ENCODE measurements around the gene FABP7.
"Not testable (repeated sequence)": the region's sequence is repeated elsewhere in the genome, so short reads cannot be mapped to it uniquely, and the experiment has no call there.

FABP7 gene

DNA sequence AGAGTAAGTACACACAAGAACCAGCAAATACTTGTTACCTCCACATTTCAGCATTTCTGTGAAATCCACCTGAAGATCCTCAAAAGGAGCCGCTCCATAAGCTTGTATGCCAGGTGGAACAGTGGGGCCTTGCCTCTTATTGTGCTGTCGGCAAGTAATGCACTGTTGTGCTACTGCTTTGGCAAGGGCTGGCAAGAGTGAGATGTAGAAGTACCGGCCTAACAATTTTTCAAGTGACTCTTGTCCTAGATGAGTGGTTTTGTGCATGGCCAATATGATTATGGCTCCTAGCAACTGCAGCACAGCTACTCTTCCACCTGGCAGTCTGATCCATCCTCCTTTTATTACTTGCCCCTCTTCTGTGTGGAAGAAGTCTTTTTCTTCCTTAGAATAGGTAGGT is 34.7 kb upstream of the FABP7 start:
- H3K9ac ChIP-seq (ENCODE audit: low read length); DNase-seq (ENCODE audit: low read depth); H3K4me1 ChIP-seq (ENCODE audit: control insufficient read depth, insufficient read depth, low read length); H3K4me3 ChIP-seq (ENCODE audit: low read length); H3K36me3 ChIP-seq (ENCODE audit: control insufficient read depth, insufficient read depth, low read length, severe bottlenecking); H3K27me3 ChIP-seq (replicated peaks; ENCODE audit: control insufficient read depth, insufficient read depth, low read length); H3K9me3 ChIP-seq (ENCODE audit: control insufficient read depth, low read length): not testable (repeated sequence)

DNA sequence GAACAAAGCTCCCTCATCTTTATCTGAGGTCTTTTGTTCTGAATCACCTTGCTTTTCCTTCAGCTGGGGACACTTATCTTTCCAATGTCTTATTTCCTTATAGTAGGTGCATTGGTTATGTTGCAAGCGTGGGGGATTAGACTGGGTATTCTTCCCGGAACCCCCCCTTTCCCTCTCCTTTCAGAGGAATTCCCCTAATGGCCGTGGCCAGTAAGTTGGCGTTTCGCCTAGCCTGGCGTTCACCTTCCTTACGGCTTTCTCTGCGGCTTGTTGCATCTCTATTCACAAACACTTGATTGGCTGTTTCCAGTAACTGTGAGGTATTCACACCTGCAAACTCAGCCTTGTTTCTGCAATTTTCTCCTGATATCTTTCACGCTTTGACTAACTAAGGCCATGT is 32.8 kb upstream of the FABP7 start:
- Histone ChIP-seq H3K36me3 (ENCODE audit: control insufficient read depth, insufficient read depth, low read length, severe bottlenecking) (no peaks in the 10 kb centered on the region), H3K27me3 (replicated peaks; ENCODE audit: control insufficient read depth, insufficient read depth, low read length) (no peaks in the 10 kb centered on the region), H3K9ac (ENCODE audit: low read length) (no peak overlapping the region), H3K9me3 (ENCODE audit: control insufficient read depth, low read length) (no peaks in the 10 kb centered on the region), H3K4me3 (ENCODE audit: low read length) (no peak overlapping the region), H3K4me1 (ENCODE audit: control insufficient read depth, insufficient read depth, low read length) (no peaks in the 10 kb centered on the region)
- DNase-seq (ENCODE audit: low read depth), result no peak

DNA sequence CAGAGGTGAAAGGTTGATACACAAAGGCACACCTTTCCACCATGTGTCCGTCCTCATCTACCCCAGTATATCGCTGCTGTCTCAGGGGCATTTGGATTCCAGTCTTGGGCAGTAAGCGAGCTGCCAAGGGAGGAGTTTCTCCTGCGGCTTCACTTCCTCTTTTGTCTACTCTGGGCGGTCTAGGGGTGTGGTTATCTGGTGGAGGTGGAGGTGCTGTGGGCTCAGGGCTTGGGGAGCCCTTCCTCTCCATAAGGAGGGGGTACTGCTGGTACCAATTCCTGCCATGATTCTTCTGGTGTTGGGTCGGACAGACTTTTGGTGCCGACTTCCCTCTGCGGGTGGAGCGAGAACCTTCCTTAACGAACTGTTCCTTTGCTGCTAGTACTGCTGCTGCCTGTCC is 31.9 kb upstream of the FABP7 start:
- Histone ChIP-seq H3K36me3 (ENCODE audit: control insufficient read depth, insufficient read depth, low read length, severe bottlenecking) (no peaks in the 10 kb centered on the region), H3K27me3 (replicated peaks; ENCODE audit: control insufficient read depth, insufficient read depth, low read length) (no peaks in the 10 kb centered on the region), H3K4me3 (ENCODE audit: low read length) (no peak overlapping the region), H3K4me1 (ENCODE audit: control insufficient read depth, insufficient read depth, low read length) (no peaks in the 10 kb centered on the region), H3K9ac (ENCODE audit: low read length) (no peak overlapping the region), H3K9me3 (ENCODE audit: control insufficient read depth, low read length) (no peaks in the 10 kb centered on the region)
- no peak for DNase-seq (ENCODE audit: low read depth)

DNA sequence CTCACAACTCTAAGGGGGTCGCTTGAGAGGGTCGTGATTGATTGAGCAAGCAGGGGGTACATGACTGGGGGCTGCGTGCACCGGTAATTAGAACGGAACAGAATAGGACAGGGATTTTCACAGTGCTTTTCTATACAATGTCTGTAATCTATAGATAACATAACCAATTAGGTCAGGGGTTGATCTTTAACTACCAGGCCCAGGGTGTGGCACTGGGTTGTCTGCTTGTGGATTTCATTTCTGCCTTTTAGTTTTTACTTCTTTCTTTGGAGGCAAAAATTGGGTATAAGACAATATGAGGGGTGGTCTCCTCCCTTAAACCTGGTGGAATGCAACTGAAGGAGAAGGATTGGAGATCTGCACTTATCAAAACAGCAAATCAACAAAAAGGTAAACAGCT is 30.6 kb upstream of the FABP7 start:
- not testable (repeated sequence) for H3K4me1 ChIP-seq (ENCODE audit: control insufficient read depth, insufficient read depth, low read length); DNase-seq (ENCODE audit: low read depth); H3K36me3 ChIP-seq (ENCODE audit: control insufficient read depth, insufficient read depth, low read length, severe bottlenecking); H3K4me3 ChIP-seq (ENCODE audit: low read length); H3K9me3 ChIP-seq (ENCODE audit: control insufficient read depth, low read length); H3K9ac ChIP-seq (ENCODE audit: low read length); H3K27me3 ChIP-seq (replicated peaks; ENCODE audit: control insufficient read depth, insufficient read depth, low read length)

DNA sequence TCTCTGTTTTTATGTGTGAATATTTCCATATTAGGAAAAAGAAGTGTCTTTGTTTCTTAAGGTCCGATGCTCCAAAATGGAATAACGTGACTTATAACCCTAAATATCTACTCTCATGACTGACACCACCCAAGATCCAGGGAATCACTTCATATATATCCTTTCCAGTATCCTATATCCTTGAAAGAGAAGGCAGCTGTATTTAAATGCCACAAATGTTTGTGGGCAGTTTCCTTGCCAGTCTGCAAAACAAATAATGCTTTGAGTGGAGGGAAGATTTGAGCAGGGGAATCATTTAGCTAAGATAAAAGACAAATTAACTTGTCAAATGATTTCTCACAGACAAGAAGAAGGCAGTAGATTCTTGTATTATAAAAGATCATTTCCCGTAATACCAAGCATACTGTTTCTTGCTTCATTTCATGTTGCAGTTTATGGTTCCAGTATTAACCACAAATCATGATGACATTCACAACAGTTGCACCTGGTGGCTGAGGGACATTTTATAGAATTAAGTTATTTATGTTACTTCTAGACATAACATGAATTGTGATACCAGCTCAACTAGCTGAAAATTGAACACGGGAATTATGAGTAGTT is 30.0 kb upstream of the FABP7 start:
- H3K27me3 ChIP-seq (replicated peaks; ENCODE audit: control insufficient read depth, insufficient read depth, low read length), result no peaks in the 10 kb centered on the region
- no peak overlapping the region for H3K9ac ChIP-seq (ENCODE audit: low read length)
- H3K4me3 ChIP-seq (ENCODE audit: low read length), result no peak overlapping the region
- H3K4me1 ChIP-seq (ENCODE audit: control insufficient read depth, insufficient read depth, low read length), result no peaks in the 10 kb centered on the region
- no peaks in the 10 kb centered on the region for H3K9me3 ChIP-seq (ENCODE audit: control insufficient read depth, low read length)
- no peak for DNase-seq (ENCODE audit: low read depth)
- no peaks in the 10 kb centered on the region for H3K36me3 ChIP-seq (ENCODE audit: control insufficient read depth, insufficient read depth, low read length, severe bottlenecking)

DNA sequence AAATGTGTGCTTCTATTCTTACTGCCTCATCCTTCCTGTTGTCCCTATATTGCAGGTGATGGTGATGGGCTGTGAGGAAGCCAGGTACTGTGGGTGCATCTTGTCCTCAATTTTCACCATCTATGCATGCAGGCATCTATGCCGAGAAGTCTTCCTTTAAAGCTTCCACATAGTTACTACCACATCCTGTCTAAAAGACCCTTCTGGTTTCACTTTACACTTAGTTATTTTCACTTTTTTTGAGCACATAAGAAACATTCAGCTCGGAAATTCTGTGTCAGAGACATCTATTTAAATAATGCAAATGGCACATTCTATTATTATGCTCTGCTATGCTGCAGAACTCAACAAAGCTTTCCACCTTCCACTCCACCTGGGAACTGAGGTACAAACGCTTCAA is 28.2 kb upstream of the FABP7 start:
- Histone ChIP-seq H3K4me1 (ENCODE audit: control insufficient read depth, insufficient read depth, low read length) (no peaks in the 10 kb centered on the region), H3K4me3 (ENCODE audit: low read length) (no peak overlapping the region), H3K36me3 (ENCODE audit: control insufficient read depth, insufficient read depth, low read length, severe bottlenecking) (no peaks in the 10 kb centered on the region), H3K27me3 (replicated peaks; ENCODE audit: control insufficient read depth, insufficient read depth, low read length) (no peaks in the 10 kb centered on the region), H3K9ac (ENCODE audit: low read length) (no peak overlapping the region), H3K9me3 (ENCODE audit: control insufficient read depth, low read length) (no peaks in the 10 kb centered on the region)
- DNase-seq (ENCODE audit: low read depth), result no peak

DNA sequence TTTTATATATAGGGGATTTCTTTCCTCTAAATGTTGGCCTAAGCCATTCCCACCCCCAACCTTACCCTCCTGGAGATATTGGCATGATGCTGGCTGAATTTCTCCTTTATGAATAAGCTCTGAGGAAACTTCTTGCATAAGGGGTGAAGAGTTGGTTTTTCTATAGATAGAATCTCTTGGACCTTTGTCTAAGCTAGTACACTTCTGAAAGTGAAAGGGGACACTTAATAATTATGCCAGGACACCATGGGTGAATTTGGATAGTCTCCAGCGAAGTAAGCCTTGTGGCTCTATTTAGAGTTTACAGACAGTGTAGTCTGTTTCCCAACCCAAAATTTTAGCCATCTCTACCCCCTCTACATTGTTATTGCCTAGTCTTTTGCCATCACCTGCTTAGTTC is 27.1 kb upstream of the FABP7 start:
- Histone ChIP-seq H3K4me1 (ENCODE audit: control insufficient read depth, insufficient read depth, low read length) (no peaks in the 10 kb centered on the region), H3K9me3 (ENCODE audit: control insufficient read depth, low read length) (no peaks in the 10 kb centered on the region), H3K9ac (ENCODE audit: low read length) (no peak overlapping the region), H3K4me3 (ENCODE audit: low read length) (no peak overlapping the region), H3K27me3 (replicated peaks; ENCODE audit: control insufficient read depth, insufficient read depth, low read length) (no peaks in the 10 kb centered on the region), H3K36me3 (ENCODE audit: control insufficient read depth, insufficient read depth, low read length, severe bottlenecking) (no peaks in the 10 kb centered on the region)
- no peak for DNase-seq (ENCODE audit: low read depth)

DNA sequence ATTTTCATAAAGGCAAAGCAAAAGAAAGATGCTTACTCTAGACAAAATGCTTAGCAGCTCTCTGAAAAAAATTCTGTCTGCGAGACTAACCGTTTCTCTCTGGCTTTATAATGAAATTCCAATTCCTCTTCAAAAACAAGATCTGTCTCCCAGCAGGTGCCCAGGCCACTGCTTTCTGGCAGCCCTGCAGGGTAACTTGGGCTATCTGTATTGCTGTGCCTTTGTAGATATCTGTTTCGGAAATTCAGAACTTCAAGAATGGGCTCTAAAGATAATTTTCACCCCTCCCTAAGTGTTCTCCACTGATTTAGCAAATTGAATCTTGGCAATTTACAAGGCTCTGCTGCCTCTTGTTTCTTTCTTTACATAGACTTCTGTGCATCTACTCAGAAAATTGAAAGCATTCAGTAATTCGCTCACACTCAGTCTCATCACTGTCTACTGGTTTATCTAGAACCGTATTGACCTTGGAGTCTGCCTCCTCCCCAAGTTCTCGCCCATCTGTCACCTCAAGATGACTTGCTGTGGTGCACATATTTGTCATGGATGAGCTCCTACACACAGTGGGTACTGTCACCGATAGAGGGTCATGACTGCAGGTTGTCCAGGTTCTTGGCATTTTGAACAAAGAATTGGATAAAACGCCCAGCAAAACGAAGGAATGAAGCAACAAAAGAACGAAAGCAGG is 26.4 kb upstream of the FABP7 start:
- Histone ChIP-seq H3K4me1 (ENCODE audit: control insufficient read depth, insufficient read depth, low read length) (no peaks in the 10 kb centered on the region), H3K4me3 (ENCODE audit: low read length) (peak overlapping the region; percentile 69), H3K27me3 (replicated peaks; ENCODE audit: control insufficient read depth, insufficient read depth, low read length) (no peaks in the 10 kb centered on the region), H3K36me3 (ENCODE audit: control insufficient read depth, insufficient read depth, low read length, severe bottlenecking) (no peaks in the 10 kb centered on the region), H3K9me3 (ENCODE audit: control insufficient read depth, low read length) (no peaks in the 10 kb centered on the region), H3K9ac (ENCODE audit: low read length) (peak overlapping the region; percentile 29)
- no peak for DNase-seq (ENCODE audit: low read depth)

DNA sequence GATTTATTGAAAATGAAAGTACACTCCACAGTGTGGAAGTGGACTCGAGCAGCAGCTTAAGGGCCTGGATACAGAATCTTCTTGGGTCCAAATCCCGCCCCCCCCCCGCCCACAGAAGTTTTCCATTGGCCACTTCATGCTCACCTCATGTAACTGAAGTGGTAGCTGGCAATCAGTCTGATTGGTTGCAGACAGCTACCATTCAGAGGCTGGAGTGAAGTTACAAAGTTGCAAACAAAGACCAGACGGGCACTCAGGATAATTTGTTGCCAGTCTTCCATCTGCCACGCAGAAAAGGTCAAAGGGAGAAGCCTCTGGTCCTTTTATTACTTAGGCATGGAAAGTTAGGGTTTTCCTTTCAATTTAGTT is 25.8 kb upstream of the FABP7 start:
- no peaks in the 10 kb centered on the region for H3K4me1 ChIP-seq (ENCODE audit: control insufficient read depth, insufficient read depth, low read length)
- H3K9ac ChIP-seq (ENCODE audit: low read length), result peak overlapping the region; percentile 29
- H3K36me3 ChIP-seq (ENCODE audit: control insufficient read depth, insufficient read depth, low read length, severe bottlenecking), result no peaks in the 10 kb centered on the region
- H3K27me3 ChIP-seq (replicated peaks; ENCODE audit: control insufficient read depth, insufficient read depth, low read length), result no peaks in the 10 kb centered on the region
- H3K4me3 ChIP-seq (ENCODE audit: low read length), result peak overlapping the region; percentile 69
- peak; percentile 25 for DNase-seq (ENCODE audit: low read depth)
- no peaks in the 10 kb centered on the region for H3K9me3 ChIP-seq (ENCODE audit: control insufficient read depth, low read length)

DNA sequence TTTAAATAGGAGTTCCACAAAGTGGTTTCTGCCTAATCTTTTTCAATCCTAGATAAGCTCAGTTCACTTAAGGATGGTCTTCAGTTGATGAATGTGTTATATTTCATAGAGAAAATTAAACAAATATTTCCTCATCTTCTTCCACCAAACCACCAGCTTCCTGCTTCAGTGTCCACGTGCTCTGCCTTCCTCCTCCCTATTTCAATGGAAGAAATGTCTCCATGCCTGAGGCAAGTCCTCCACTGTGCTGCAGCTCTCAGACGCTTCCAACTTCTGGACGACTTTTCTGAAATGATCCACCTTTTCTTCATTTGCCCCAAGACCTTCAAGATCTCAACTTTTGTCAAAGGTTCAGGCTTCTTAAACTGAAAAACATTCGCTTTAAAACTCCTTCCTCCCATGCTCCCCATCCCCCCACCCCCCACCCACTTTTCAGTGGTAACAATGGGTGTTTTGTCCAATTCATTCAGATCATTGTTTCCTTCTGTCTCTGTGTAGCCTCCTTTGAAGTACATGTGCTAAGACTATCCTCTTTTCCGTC is 25.3 kb upstream of the FABP7 start:
- Histone ChIP-seq H3K27me3 (replicated peaks; ENCODE audit: control insufficient read depth, insufficient read depth, low read length) (no peaks in the 10 kb centered on the region), H3K36me3 (ENCODE audit: control insufficient read depth, insufficient read depth, low read length, severe bottlenecking) (no peaks in the 10 kb centered on the region), H3K9me3 (ENCODE audit: control insufficient read depth, low read length) (no peaks in the 10 kb centered on the region), H3K4me3 (ENCODE audit: low read length) (no peak overlapping the region), H3K9ac (ENCODE audit: low read length) (no peak overlapping the region), H3K4me1 (ENCODE audit: control insufficient read depth, insufficient read depth, low read length) (no peaks in the 10 kb centered on the region)
- no peak for DNase-seq (ENCODE audit: low read depth)

DNA sequence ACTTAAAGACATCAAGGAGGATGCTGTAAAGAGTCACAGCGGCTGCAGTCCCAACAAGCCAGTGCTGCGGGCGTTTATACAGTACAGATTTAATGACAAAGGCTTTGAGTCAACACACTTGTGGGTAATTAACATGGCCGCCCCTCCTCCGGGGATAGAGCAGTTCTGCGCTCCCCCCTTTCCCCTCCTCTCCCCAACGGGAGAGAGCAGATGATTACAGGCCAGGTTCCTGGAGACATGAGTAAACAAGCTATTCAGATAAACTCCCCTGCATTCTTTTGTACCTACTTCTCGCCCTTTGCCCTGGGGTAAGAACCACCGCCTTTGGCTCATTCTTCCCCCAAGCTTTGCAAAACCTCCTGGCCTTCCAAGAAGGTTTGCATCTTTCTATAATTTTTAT is 23.6 kb upstream of the FABP7 start:
- no peaks in the 10 kb centered on the region for H3K4me1 ChIP-seq (ENCODE audit: control insufficient read depth, insufficient read depth, low read length)
- H3K4me3 ChIP-seq (ENCODE audit: low read length), result no peak overlapping the region
- no peaks in the 10 kb centered on the region for H3K27me3 ChIP-seq (replicated peaks; ENCODE audit: control insufficient read depth, insufficient read depth, low read length)
- no peak overlapping the region for H3K9ac ChIP-seq (ENCODE audit: low read length)
- H3K9me3 ChIP-seq (ENCODE audit: control insufficient read depth, low read length), result no peaks in the 10 kb centered on the region
- no peaks in the 10 kb centered on the region for H3K36me3 ChIP-seq (ENCODE audit: control insufficient read depth, insufficient read depth, low read length, severe bottlenecking)
- DNase-seq (ENCODE audit: low read depth), result no peak

DNA sequence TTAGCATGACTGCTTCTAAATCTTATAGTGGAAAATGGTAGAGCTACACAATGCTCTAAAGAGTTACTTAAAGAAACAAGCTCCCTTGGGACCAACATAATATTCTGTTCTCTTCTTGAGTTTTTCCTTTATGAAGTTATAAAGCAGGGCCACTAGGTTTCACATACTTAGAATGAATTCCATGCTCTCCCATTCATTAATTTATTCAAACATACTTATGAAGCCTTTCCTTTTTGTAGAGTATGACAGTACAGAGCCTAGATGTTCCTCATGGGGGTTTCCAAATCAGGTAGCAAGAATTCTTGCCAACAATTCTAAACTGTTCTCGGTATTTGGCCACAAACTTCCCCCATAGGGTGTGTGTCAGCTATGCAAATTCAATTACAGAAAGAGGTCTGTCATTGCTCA is 20.6 kb upstream of the FABP7 start:
- DNase-seq (ENCODE audit: low read depth), result no peak
- no peaks in the 10 kb centered on the region for H3K36me3 ChIP-seq (ENCODE audit: control insufficient read depth, insufficient read depth, low read length, severe bottlenecking)
- no peaks in the 10 kb centered on the region for H3K27me3 ChIP-seq (replicated peaks; ENCODE audit: control insufficient read depth, insufficient read depth, low read length)
- no peak overlapping the region for H3K4me3 ChIP-seq (ENCODE audit: low read length)
- no peaks in the 10 kb centered on the region for H3K4me1 ChIP-seq (ENCODE audit: control insufficient read depth, insufficient read depth, low read length)
- H3K9me3 ChIP-seq (ENCODE audit: control insufficient read depth, low read length), result no peaks in the 10 kb centered on the region
- H3K9ac ChIP-seq (ENCODE audit: low read length), result no peak overlapping the region
